ENCODE measurements around the gene FMN2. TPM values are rescaled to one million over a fixed set of nuclear protein-coding genes. Genes with fewer than 3 reads are reported as not detected.

FMN2 gene
- total RNA-seq, 1 experiment from 2014 or later = 0.59 TPM

GRCh38 chr1:240484804-240485443 is 393.2 kb downstream of the FMN2 start:
- Histone ChIP-seq H2AFZ (ENCODE audit: low read length) (no peak overlapping the region), H3T11ph (ENCODE audit: low read length) (no peak overlapping the region), H3K79me2 (ENCODE audit: insufficient read depth, low read length) (no peaks in the 10 kb centered on the region), H3K14ac (ENCODE audit: insufficient read depth, low read length) (no peak overlapping the region), H3K4me2 (ENCODE audit: insufficient read depth, insufficient read length, low read length) (no peak overlapping the region), H4K20me1 (ENCODE audit: control insufficient read depth, insufficient read depth, insufficient read length) (no peaks in the 10 kb centered on the region), H2AK5ac (ENCODE audit: insufficient read length, low read length) (no peak overlapping the region), H2BK120ac (ENCODE audit: low read depth, low read length, poor library complexity, severe bottlenecking) (no peak overlapping the region), H2BK5ac (ENCODE audit: insufficient read length, low read length) (no peak overlapping the region), H3K56ac (ENCODE audit: insufficient read length, low read depth, low read length) (no peak overlapping the region), H3K23ac (ENCODE audit: insufficient read length, low read depth, low read length) (no peak overlapping the region), H3K27ac (ENCODE audit: insufficient read length, low read depth, low read length) (no peak overlapping the region), H3K23me2 (ENCODE audit: insufficient read length, low read depth, low read length, poor library complexity, severe bottlenecking) (no peaks in the 10 kb centered on the region), H4K8ac (replicated peaks; ENCODE audit: insufficient read length, low read depth, low read length) (no peak overlapping the region), H3K18ac (ENCODE audit: insufficient read length, low read depth, low read length) (no peak overlapping the region), H2BK20ac (ENCODE audit: low read depth, low read length, poor library complexity, severe bottlenecking) (no peak overlapping the region), H3K27me3 (ENCODE audit: insufficient read depth, low read length) (no peaks in the 10 kb centered on the region), H4K5ac (ENCODE audit: insufficient read length, low read depth, low read length) (no peak overlapping the region), H4K91ac (ENCODE audit: insufficient read length, low read depth, low read length) (no peak overlapping the region), H2BK15ac (ENCODE audit: low read depth, low read length) (no peak overlapping the region), H3K9me3 (ENCODE audit: control insufficient read depth, low read depth, low read length) (no peaks in the 10 kb centered on the region), H2BK12ac (ENCODE audit: insufficient read length, low read depth, low read length) (no peak overlapping the region), H3K4me1 (ENCODE audit: insufficient read depth, low read length) (no peaks in the 10 kb centered on the region), H3K4ac (ENCODE audit: low read depth, low read length) (no peak overlapping the region), H3K9ac (ENCODE audit: extremely low read depth, insufficient read length, low read length) (no peak overlapping the region), H3K79me1 (ENCODE audit: insufficient read depth, low read depth, low read length, poor library complexity, severe bottlenecking) (no peaks in the 10 kb centered on the region)
- Mint-ChIP-seq H3K27ac (no peak overlapping the region; a peak in 1 of 7 replicates), H3K36me3 (ENCODE audit: insufficient read depth in 1 of 3, low read depth in 3 of 3) (no peaks in the 10 kb centered on the region), H3K9me3 (no peaks in the 10 kb centered on the region), H3K4me3 (no peak overlapping the region), H3K27me3 (ENCODE audit: low read depth) (peaks cover 4% of the 10 kb centered on the region; the same call in 1 of the 2 replicates), H3K4me1 (no peaks in the 10 kb centered on the region)
- TF ChIP-seq CTCF (conservative IDR thresholded peaks at IDR 0.05) = no peak
- whole genome bisulfite sequencing (ENCODE audit: extremely low coverage, insufficient read length, low lambda C conversion rate) = no CpG with 5 or more reads among the region's 6 CpGs
- DNase-seq = no peak
